ENCODE data around the gene MLLT1. TPM values are rescaled to one million over a fixed set of nuclear protein-coding genes. Genes with fewer than 3 reads are reported as not detected.
A peak's percentile ranks its signal among the peaks of the same experiment; 100 is the strongest.

MLLT1 gene
- total RNA-seq, 4 donors from 2014 or later, result 16.9 to 25.8 (median 24.3) TPM

DNA sequence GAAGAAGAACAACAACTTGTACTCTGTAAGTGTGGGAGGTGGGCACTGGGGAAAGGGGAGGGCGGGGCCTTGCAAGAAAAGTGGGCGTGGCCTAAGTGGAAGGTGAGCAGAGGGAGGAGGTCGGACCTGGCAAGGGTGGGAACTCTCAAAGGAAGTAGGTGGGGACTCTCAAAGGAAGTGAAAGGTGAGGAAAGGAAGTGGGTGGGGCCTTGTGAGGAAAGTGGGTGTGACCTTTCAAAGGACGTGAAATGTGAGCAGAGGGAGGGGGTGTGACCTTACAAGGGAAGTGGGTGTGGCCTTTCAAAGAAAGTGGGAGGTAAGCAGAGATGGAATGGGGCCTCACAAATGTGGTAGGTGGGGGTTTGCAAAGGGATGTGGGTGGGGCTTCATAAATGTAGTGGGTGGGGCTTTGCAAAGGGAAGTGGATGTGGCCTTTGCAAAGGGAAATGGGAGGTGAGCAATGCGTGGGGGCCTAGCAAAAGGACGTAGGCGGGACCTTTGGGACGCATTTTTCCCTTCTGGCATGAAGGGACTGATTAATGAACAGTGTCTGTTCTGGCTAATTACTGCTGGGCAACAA is 118.4 kb downstream of the MLLT1 start:
- peak; percentile 15 to 80 for DNase-seq (ENCODE audit: low spot score in 2 of 2)
- 40 to 42% methylated on average over 8 of the region's 8 CpGs for WGBS, 2 donors
- TF ChIP-seq, protein P1, sequence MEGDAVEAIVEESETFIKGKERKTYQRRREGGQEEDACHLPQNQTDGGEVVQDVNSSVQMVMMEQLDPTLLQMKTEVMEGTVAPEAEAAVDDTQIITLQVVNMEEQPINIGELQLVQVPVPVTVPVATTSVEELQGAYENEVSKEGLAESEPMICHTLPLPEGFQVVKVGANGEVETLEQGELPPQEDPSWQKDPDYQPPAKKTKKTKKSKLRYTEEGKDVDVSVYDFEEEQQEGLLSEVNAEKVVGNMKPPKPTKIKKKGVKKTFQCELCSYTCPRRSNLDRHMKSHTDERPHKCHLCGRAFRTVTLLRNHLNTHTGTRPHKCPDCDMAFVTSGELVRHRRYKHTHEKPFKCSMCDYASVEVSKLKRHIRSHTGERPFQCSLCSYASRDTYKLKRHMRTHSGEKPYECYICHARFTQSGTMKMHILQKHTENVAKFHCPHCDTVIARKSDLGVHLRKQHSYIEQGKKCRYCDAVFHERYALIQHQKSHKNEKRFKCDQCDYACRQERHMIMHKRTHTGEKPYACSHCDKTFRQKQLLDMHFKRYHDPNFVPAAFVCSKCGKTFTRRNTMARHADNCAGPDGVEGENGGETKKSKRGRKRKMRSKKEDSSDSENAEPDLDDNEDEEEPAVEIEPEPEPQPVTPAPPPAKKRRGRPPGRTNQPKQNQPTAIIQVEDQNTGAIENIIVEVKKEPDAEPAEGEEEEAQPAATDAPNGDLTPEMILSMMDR (IDR thresholded peaks at IDR 0.05), result no peak
- TF ChIP-seq POLR2A (IDR thresholded peaks at IDR 0.05), result no peak
- H3K4me3 ChIP-seq (ENCODE audit: low read depth, poor library complexity, severe bottlenecking), result no peak overlapping the region
- intact Hi-C loops (cut with DNase I; ENCODE audit: low total_unique reads), result no loop called here

Other genes starting within 250 kb of the MLLT1 start
- gene RFX2, start 169.5 kb downstream of the MLLT1 start, total RNA-seq, result 10 to 100 TPM; 19.6 to 28.7 (median 25.8) TPM
- gene ACSBG2, start 144.3 kb downstream of the MLLT1 start, total RNA-seq, result not detected
- gene ACER1, start 53.6 kb upstream of the MLLT1 start, total RNA-seq, result 100 to 1,000 TPM in 1 of 4 donors, 10 to 100 TPM in 3; 56.9 to 135 (median 86.2) TPM
- gene CLPP, start 81.6 kb upstream of the MLLT1 start, total RNA-seq, result 10 to 100 TPM; 55.1 to 84.8 (median 74.1) TPM
- 10 to 100 TPM; 54.5 to 91.1 (median 77.4) TPM for gene ALKBH7, start 92.8 kb upstream of the MLLT1 start, total RNA-seq
- gene PSPN, start 96.0 kb upstream of the MLLT1 start, total RNA-seq, result under 1 TPM; 0.47 to 0.68 (median 0.62) TPM
- gene GTF2F1, start 113.2 kb upstream of the MLLT1 start, total RNA-seq, result 10 to 100 TPM; 33.2 to 59.5 (median 43.1) TPM
- 100 to 1,000 TPM; 116 to 143 (median 131) TPM for gene KHSRP, start 144.8 kb upstream of the MLLT1 start, total RNA-seq
- gene SLC25A41, start 153.8 kb upstream of the MLLT1 start, total RNA-seq, result under 1 TPM in 1 of 4 donors, not detected in 3; 0.21 TPM
- 100 to 1,000 TPM in 1 of 4 donors, 10 to 100 TPM in 3; 60.9 to 102 (median 76.0) TPM for gene SLC25A23, start 179.8 kb upstream of the MLLT1 start, total RNA-seq
- gene CRB3, start 184.3 kb upstream of the MLLT1 start, total RNA-seq, result 100 to 1,000 TPM in 1 of 4 donors, 10 to 100 TPM in 3; 75.7 to 124 (median 88.7) TPM
- 1 to 10 TPM in 2 of 4 donors, under 1 TPM in 2; 0.61 to 1.9 (median 1.2) TPM for gene DENND1C, start 201.8 kb upstream of the MLLT1 start, total RNA-seq
- gene TUBB4A, start 222.3 kb upstream of the MLLT1 start, total RNA-seq, result 10 to 100 TPM in 1 of 4 donors, 1 to 10 TPM in 2, under 1 TPM in 1; 0.99 to 17.0 (median 4.8) TPM

Data from lower leg skin (tissue), 4 donors.